Muscle layer of duodenum (tissue), 2 donors: ENCODE measurements around the gene EHF.

Experiments
- H3K27ac ChIP-seq: one replicate; pipeline ENCODE4 v1.7.0; 2013; ENCODE audit warnings: mild to moderate bottlenecking, low read length
- H3K27me3 ChIP-seq: one replicate; pipeline ENCODE4 v1.7.0; 2013; ENCODE audit warnings: low read depth, mild to moderate bottlenecking, control low read depth, low read length
- H3K36me3 ChIP-seq, 2 donors: one replicate each; pipeline ENCODE4 v1.7.0; 2013; ENCODE audit warnings: low read length in 2 of 2, control low read depth in 1 of 2, mild to moderate bottlenecking in 1 of 2; ENCODE audit not compliant: insufficient read depth in 2 of 2, control insufficient read depth in 1 of 2
- H3K4me1 ChIP-seq, 2 donors: one replicate each; pipeline ENCODE4 v1.7.0; 2013; ENCODE audit warnings: low read length in 2 of 2, mild to moderate bottlenecking in 2 of 2, control low read depth in 1 of 2, moderate library complexity in 1 of 2; ENCODE audit not compliant: insufficient read depth in 2 of 2, control insufficient read depth in 1 of 2
- H3K4me3 ChIP-seq, 2 donors: one replicate each; pipeline ENCODE4 v1.7.0; 2013; ENCODE audit warnings: low read length in 2 of 2, low read depth in 1 of 2, mild to moderate bottlenecking in 1 of 2
- H3K9me3 ChIP-seq, 2 donors: one replicate each; pipeline ENCODE4 v1.7.0; 2013; ENCODE audit warnings: low read length in 2 of 2, control low read depth in 1 of 2, mild to moderate bottlenecking in 1 of 2; ENCODE audit not compliant: control insufficient read depth in 1 of 2
- donor health status: healthy.

Gene EHF

DNA sequence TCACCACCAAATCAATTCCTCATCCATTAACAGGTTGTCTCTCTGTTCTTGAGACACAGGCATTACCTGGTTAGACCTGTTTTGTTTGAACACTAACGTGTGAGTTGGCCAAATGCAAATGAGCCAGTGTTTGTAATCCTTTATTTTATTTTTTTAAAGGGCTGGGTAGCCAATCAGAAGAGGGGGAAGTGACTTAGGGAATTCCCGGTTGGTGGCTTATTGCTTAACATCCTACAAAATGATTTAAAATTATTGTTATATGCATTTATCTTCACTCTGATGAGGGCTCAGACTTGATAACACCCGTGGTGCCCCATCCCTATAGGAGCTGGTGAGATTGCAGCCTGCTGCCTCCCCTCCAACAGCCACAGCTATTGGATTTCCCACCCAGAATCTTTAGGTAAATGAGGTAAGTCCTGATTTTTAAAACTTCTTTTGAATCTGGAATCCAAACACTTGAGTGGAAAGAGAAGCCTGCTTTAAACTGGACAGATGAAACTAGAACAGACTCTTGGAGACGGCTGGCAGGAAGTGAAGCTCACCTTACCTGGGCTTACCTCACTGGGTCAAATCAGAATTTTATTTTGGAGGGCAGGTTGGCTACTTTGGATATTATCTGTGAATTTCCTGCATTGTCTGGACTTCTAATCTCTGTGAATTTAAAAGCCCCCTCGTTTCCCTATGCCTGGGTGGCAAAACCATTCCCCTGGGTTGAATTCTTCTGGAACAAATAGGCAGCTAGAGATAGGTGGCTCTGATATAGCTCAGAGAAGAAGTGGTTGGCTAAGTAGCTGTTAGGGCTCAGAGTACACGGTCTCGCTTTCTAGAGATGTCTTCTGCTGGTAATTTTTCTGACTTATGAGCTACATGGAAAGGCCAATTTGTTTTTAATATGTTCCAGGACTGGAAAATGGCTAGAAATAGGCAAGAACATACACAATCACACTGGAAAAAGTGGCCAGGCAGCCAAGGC, at the start of gene EHF:
TSS of gene EHF (plus strand) at position 274 of the 973 bp plus-strand sequence. CDS start 21,538 bp downstream, outside the sequence.
- Histone ChIP-seq H3K27ac (peak within 1 kb of the TSS; percentile 87), H3K4me3 (peak within 1 kb of the TSS in 1 of 2 donors; percentile 47), H3K9me3 (no peaks in the 10 kb centered on the region), H3K36me3 (no peaks in the 10 kb centered on the region), H3K27me3 (no peaks in the 10 kb centered on the region), H3K4me1 (no peaks in the 10 kb centered on the region)

DNA sequence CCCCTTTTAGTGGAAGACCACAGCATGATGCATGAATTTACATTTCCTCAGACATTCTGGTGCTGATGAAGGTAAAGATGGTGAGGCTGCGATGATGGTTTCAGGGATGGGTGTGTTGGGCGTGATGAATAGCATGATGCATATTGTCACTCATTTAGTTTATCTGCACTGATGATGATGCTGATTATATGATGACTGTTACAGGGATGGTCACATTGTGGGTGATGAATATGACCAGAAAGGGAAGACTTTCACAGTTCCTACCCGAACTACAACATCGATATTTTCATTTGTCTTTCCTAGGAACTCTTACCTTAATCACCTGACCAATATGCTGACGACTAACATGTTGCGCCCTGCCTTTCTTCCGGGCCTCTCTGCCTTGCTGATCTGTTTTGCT, 47.4 kb upstream of the EHF start:
- Histone ChIP-seq H3K4me3 (no peak overlapping the region), H3K27me3 (no peaks in the 10 kb centered on the region), H3K9me3 (no peaks in the 10 kb centered on the region), H3K4me1 (no peaks in the 10 kb centered on the region), H3K36me3 (no peaks in the 10 kb centered on the region), H3K27ac (no peak overlapping the region)

DNA sequence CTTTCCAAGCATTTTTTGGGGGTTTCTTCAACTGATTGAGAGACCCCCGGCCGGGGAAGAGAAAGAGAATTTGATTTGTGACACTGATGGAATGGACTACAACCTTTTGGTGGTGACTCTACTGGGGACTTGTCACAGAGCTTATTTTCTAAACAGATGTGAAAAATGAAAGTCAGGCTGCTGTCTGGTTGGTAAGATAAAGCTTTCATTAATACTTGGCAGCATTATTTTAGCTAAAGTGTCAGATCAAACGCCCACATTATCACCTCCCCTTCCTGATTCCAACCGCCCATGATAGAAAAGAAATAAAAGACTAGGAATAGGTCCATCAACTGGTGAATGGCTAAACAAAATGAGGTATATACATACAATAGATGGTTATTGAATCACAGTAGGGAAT, 45.6 kb upstream of the EHF start:
- H3K4me1 ChIP-seq, result no peaks in the 10 kb centered on the region
- no peak overlapping the region for H3K4me3 ChIP-seq
- no peak overlapping the region for H3K27ac ChIP-seq
- no peaks in the 10 kb centered on the region for H3K36me3 ChIP-seq
- no peaks in the 10 kb centered on the region for H3K27me3 ChIP-seq
- no peaks in the 10 kb centered on the region for H3K9me3 ChIP-seq

DNA sequence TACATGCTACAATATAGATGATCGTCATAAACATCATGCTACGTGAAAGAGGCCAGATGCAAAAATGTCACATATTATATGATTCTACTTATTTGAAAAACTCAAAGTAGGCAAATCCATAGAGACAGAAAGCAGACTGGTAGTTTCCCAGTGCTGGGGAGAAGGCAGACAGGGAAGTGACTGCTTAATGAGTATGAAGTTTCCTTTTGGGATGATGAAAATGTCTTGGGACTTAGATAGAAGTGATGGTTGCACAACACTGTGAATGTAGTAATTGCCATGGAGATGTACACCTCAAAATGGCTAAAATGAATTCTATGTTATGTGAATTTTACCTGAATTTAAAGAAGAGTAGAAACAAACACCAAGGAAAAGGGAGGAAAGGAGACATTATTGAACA, 45.2 kb upstream of the EHF start:
- Histone ChIP-seq H3K27ac (no peak overlapping the region), H3K4me3 (no peak overlapping the region), H3K27me3 (no peaks in the 10 kb centered on the region), H3K9me3 (no peaks in the 10 kb centered on the region), H3K36me3 (no peaks in the 10 kb centered on the region), H3K4me1 (no peaks in the 10 kb centered on the region)

DNA sequence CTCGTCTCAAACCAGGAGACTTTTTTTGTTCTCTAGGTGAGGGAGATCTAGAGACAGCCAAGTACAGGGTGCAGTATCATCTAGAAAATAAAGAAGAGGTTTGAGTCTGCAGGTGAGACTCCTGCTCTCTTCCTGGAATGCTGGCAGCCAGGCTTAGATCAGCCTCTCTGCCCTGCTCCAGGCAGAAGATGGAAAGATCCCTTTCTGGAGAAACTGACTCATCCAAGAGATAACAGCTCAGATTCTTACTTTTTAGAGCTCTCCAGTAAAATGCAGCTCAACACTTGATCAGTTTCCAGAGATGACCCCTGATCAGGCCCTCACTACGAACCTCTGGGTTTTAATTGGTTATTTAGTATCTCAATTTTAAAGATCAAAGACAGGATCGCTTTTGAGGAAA, 44.6 kb upstream of the EHF start:
- H3K27me3 ChIP-seq, result no peaks in the 10 kb centered on the region
- no peaks in the 10 kb centered on the region for H3K4me1 ChIP-seq
- no peak overlapping the region for H3K27ac ChIP-seq
- no peaks in the 10 kb centered on the region for H3K36me3 ChIP-seq
- no peak overlapping the region for H3K4me3 ChIP-seq
- no peaks in the 10 kb centered on the region for H3K9me3 ChIP-seq

DNA sequence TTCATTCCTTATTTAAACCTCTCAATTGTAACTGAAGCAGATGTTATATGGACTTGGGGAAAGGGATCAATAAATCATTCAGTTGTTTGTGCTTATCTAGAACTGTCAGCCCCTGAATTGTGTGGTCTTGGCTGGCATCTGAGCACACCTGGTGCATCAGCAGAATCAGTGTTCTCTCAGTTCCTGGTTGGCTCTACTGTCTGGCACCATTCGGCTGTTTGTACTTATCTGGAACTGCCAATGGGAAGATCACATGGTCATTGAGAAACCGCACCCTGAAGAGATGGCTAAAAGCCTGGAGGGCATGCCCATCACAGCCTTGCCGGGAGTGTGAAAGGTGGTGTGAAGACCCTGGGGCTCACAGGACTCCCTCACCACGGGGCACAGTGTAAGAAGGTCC, 37.1 kb upstream of the EHF start:
- Histone ChIP-seq H3K36me3 (no peaks in the 10 kb centered on the region), H3K27ac (no peak overlapping the region), H3K4me1 (peaks cover 0 to 5% of the 10 kb centered on the region in 2 donors), H3K9me3 (no peaks in the 10 kb centered on the region), H3K4me3 (no peak overlapping the region), H3K27me3 (no peaks in the 10 kb centered on the region)

DNA sequence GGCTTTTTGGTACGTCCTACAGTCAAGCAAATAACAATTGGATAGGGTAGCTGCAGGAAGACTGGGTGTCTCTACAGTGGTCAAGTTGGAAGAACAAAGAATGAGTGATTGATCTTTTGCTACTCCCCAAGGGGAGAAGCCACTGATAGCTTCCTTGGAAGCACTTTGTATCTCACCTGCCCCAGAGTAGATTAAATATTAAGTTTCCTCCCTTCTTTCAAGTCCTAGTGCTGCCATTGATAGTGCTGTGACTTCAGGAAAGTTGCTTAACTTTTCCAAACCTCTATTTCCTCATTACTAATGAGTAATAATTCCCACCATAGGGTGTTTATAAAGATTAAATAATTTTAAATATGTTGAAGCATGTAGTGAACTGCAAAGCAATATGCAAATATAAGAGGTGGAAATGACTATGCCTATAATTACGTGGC, 35.6 kb upstream of the EHF start:
- Histone ChIP-seq H3K9me3 (no peaks in the 10 kb centered on the region), H3K27ac (no peak overlapping the region), H3K4me3 (no peak overlapping the region), H3K27me3 (no peaks in the 10 kb centered on the region), H3K36me3 (no peaks in the 10 kb centered on the region), H3K4me1 (peaks cover 0 to 5% of the 10 kb centered on the region in 2 donors)

DNA sequence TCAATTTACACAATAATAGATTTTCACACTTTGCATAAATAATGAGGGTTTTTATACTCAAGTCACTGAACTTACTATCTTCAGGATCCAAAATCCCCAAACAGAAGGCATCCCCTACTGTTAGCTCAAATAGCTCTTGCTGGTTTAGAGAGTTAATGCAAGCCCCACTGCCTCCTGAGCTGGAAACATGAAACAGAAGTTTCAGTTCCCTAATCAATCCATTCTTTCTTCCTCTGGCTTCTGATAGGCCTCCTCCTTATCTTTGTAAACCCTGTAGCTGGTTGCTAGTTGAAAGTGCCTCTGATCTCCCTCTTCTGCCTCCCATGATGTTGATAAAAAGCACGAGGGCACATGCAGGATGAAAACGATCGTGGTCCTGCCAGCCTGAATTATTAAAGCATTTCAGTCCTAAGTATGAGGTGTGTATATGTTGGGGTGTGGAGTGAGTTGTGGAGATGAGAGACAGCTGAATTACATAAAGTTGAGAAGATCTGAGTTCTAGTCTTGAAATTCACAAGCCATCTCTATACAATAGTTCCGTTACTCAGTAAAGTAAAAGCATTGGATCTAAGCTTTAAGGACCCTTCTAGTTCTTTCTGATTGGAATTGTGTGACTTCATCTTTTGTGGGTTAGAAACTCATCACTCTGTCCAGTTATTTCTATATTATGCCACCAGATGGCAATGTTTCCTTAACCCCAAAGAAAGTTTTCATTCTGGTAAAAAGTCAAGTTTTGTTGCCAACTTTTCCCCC, 35.0 kb upstream of the EHF start:
- no peaks in the 10 kb centered on the region for H3K27me3 ChIP-seq
- H3K36me3 ChIP-seq, result no peaks in the 10 kb centered on the region
- peak overlapping the region; percentile 32 for H3K27ac ChIP-seq
- H3K4me3 ChIP-seq, result peak overlapping the region in 1 of 2 donors; percentile 32
- peaks cover 0 to 5% of the 10 kb centered on the region in 2 donors for H3K4me1 ChIP-seq
- no peaks in the 10 kb centered on the region for H3K9me3 ChIP-seq

DNA sequence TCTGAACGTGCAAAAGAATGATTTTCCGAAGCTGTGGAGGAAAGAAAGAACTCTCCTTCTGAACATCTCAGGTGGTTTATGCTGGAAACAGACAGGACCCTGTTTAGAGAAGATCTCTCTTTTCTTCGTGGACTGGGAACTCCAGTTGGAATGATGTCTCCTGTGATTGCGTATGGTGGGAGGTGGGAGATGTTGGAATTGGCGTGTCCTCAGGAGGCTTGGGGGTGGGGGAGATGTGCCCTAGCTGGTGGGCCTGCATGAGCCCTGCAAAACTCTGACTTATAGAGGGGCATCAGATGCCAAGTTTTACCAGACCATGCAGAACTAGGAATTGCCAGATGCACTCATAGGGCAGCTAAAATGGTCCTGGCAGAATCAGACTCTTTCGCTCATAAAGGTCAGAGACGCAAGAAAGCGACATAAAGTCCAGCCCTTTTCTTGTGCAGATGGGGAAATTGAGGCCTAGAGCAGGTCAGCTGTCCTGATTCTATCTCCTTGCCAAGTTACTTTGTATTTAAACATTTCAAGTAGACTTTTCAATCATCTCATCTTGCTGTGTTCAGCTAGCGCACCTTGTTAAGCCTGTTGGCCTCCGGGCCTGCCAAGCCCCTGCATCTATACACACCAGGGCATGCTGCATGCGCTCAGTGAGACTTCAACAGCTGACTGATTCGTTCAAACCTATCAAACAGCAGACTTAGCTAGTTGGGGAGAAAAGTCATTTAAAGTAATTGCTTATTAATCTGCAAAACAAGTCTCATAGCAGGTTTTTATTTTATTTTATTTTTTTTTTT, 34.2 kb upstream of the EHF start:
- no peak overlapping the region for H3K27ac ChIP-seq
- no peaks in the 10 kb centered on the region for H3K36me3 ChIP-seq
- H3K4me3 ChIP-seq, result peak overlapping the region in 1 of 2 donors; percentile 32
- peaks cover 0 to 5% of the 10 kb centered on the region in 2 donors for H3K4me1 ChIP-seq
- H3K9me3 ChIP-seq, result no peaks in the 10 kb centered on the region
- no peaks in the 10 kb centered on the region for H3K27me3 ChIP-seq

DNA sequence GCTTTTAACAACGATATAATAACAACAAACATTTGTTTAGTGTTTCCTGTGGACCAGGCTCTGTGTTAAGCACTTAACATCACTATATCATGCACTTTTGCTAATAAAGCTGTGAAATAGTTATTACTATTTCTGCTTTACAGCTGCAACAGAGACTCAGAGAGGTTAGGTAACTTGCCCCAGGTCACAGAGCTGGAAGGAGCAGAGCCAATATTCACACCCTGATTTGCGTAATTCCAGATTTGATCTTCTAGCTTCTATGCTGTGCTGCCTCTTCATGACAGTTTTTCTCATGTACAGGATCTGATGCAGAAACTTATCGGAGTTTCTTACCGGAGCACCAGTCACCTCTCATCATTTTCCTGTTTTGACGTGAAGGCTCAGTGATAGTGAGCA, 33.6 kb upstream of the EHF start:
- Histone ChIP-seq H3K9me3 (no peaks in the 10 kb centered on the region), H3K27ac (no peak overlapping the region), H3K4me3 (no peak overlapping the region), H3K27me3 (no peaks in the 10 kb centered on the region), H3K4me1 (peaks cover 0 to 5% of the 10 kb centered on the region in 2 donors), H3K36me3 (no peaks in the 10 kb centered on the region)

DNA sequence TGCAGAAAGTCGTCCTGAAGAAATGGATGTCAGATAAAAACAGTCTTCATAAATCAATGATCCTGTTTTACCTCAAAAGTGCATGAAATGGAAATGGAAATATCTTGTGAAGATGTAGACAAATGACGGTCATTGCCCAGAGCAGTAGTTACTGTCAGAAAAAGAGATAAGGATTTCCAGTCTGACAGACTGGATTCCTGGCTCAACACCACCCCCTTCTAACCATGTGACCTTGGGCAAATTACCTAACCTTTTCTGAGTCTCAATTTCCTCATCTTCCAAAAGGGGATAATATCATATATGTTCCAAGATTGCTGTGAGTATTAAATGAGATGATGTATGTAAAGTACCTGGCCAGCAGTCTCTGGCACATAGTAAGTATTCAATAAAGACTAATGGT, 32.9 kb upstream of the EHF start:
- H3K4me1 ChIP-seq, result peaks cover 0 to 5% of the 10 kb centered on the region in 2 donors
- no peak overlapping the region for H3K4me3 ChIP-seq
- H3K27ac ChIP-seq, result no peak overlapping the region
- H3K9me3 ChIP-seq, result no peaks in the 10 kb centered on the region
- H3K36me3 ChIP-seq, result no peaks in the 10 kb centered on the region
- H3K27me3 ChIP-seq, result no peaks in the 10 kb centered on the region
